SK-N-SH treated with all-trans-retinoic acid at 6 μM for 48 hours (cell line): ENCODE results near the gene GRIK4.

Experiments used
- ARNTL ChIP-seq: fragments of 450-650 bp; formaldehyde crosslinking; IDR thresholded peaks from 2 replicates; pipeline ENCODE4 v1.5.0; 2020; ENCODE audit warnings: low read depth, mild to moderate bottlenecking, moderate library complexity, borderline replicate concordance
- BACH2 ChIP-seq: fragments of 250-450 bp; sonication (Bioruptor Pico); IDR thresholded peaks from 2 replicates; pipeline ENCODE4 v1.9.0; 2021; ENCODE audit warnings: mild to moderate bottlenecking, borderline replicate concordance
- CSDC2 ChIP-seq: fragments of 250-450 bp; sonication (Bioruptor Pico); IDR thresholded peaks from 2 replicates; pipeline ENCODE4 v1.5.0; 2020; ENCODE audit warnings: mild to moderate bottlenecking, moderate library complexity
- GLIS3 ChIP-seq: fragments of 250-450 bp; sonication (Bioruptor Pico); IDR thresholded peaks from 2 replicates; pipeline ENCODE4 v1.5.0; 2020; ENCODE audit warnings: mild to moderate bottlenecking, moderate library complexity
- OSR1 ChIP-seq: fragments of 250-450 bp; sonication (Bioruptor Pico); IDR thresholded peaks from 2 replicates; pipeline ENCODE4 v1.8.0; 2022; ENCODE audit warnings: moderate library complexity, mild to moderate bottlenecking, inconsistent platforms
- RARB ChIP-seq: fragments of 250-450 bp; sonication (Bioruptor Pico); IDR thresholded peaks from 2 replicates; pipeline ENCODE4 v1.8.0; 2021; ENCODE audit warnings: mild to moderate bottlenecking, moderate library complexity
- ZFP3 ChIP-seq: fragments of 250-450 bp; sonication (Bioruptor Pico); IDR thresholded peaks from 2 replicates; pipeline ENCODE4 v1.5.0; 2020; ENCODE audit warnings: mild to moderate bottlenecking, moderate library complexity
- ZFP30 ChIP-seq: fragments of 450-650 bp; formaldehyde crosslinking; IDR thresholded peaks from 2 replicates; pipeline ENCODE4 v1.5.0; 2022; ENCODE audit warnings: mild to moderate bottlenecking, moderate library complexity
- TF ChIP-seq, protein P1 (sequence below): fragments of 250-450 bp; sonication (Bioruptor Pico); IDR thresholded peaks from 2 replicates; pipeline ENCODE4 v1.5.1; 2021; ENCODE audit warnings: mild to moderate bottlenecking, moderate library complexity
- TF ChIP-seq, protein P2 (sequence below): fragments of 250-450 bp; sonication (Bioruptor Pico); IDR thresholded peaks from 2 replicates; pipeline ENCODE4 v1.8.0; 2020; ENCODE audit warnings: mild to moderate bottlenecking, moderate library complexity, borderline replicate concordance
- TF ChIP-seq, protein P3 (sequence below): fragments of 250-450 bp; sonication (Bioruptor Pico); IDR thresholded peaks from 2 replicates; pipeline ENCODE4 v1.8.0; 2021; ENCODE audit warnings: low read depth, mild to moderate bottlenecking, moderate library complexity, borderline replicate concordance
- TF ChIP-seq, protein P4 (sequence below): fragments of 250-450 bp; sonication (Bioruptor Pico); IDR thresholded peaks from 2 replicates; pipeline ENCODE4 v1.5.1; 2020; ENCODE audit warnings: low read depth, mild to moderate bottlenecking, moderate library complexity

DNA sequence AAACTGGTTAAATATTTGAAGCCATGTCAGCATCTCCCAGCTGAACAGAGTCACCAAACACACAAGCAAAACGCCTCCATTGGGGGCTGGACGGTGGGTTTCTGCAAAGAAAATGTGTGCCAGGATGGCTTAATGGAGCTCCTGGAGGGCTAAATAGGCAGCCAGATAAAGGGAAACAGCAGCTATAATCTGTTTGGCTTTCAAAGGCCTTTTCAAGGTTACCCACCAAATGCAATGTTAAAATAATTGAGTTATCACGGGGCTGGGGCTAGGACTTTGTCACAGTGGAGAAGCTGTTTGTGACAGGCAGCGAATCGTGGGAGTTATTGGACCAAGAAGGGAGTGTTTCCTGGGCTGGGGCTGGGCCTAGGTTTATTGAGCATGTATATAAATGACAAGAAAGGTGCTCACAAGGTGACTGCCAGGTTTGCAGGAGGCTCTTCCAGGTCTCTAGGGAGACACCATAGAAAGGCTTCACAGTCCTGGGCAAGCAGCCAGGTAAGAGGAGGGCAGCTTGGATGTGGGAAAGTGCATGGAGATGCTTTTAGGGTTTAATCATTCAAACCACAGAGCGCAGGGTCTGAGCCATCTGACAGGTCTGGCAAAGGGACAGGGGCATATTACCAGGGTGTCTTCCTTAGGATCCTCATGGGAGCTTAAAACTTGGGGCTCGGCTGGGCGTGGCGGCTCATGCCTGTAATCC, 28.3 kb downstream of the GRIK4 start:
- TF ChIP-seq GLIS3 (CRISPR knock-in tag) (no peak), ZFP30 (CRISPR knock-in tag) (no peak), ZFP3 (no peak), ARNTL (CRISPR knock-in tag) (no peak), CSDC2 (CRISPR knock-in tag) (no peak), RARB (CRISPR knock-in tag) (no peak), BACH2 (no peak), OSR1 (CRISPR knock-in tag) (no peak)
- TF ChIP-seq, protein P1, sequence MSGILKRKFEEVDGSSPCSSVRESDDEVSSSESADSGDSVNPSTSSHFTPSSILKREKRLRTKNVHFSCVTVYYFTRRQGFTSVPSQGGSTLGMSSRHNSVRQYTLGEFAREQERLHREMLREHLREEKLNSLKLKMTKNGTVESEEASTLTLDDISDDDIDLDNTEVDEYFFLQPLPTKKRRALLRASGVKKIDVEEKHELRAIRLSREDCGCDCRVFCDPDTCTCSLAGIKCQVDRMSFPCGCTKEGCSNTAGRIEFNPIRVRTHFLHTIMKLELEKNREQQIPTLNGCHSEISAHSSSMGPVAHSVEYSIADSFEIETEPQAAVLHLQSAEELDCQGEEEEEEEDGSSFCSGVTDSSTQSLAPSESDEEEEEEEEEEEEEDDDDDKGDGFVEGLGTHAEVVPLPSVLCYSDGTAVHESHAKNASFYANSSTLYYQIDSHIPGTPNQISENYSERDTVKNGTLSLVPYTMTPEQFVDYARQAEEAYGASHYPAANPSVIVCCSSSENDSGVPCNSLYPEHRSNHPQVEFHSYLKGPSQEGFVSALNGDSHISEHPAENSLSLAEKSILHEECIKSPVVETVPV (CRISPR knock-in tag) = no peak
- TF ChIP-seq, protein P2, sequence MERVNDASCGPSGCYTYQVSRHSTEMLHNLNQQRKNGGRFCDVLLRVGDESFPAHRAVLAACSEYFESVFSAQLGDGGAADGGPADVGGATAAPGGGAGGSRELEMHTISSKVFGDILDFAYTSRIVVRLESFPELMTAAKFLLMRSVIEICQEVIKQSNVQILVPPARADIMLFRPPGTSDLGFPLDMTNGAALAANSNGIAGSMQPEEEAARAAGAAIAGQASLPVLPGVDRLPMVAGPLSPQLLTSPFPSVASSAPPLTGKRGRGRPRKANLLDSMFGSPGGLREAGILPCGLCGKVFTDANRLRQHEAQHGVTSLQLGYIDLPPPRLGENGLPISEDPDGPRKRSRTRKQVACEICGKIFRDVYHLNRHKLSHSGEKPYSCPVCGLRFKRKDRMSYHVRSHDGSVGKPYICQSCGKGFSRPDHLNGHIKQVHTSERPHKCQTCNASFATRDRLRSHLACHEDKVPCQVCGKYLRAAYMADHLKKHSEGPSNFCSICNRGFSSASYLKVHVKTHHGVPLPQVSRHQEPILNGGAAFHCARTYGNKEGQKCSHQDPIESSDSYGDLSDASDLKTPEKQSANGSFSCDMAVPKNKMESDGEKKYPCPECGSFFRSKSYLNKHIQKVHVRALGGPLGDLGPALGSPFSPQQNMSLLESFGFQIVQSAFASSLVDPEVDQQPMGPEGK (CRISPR knock-in tag) = no peak
- TF ChIP-seq, protein P3, sequence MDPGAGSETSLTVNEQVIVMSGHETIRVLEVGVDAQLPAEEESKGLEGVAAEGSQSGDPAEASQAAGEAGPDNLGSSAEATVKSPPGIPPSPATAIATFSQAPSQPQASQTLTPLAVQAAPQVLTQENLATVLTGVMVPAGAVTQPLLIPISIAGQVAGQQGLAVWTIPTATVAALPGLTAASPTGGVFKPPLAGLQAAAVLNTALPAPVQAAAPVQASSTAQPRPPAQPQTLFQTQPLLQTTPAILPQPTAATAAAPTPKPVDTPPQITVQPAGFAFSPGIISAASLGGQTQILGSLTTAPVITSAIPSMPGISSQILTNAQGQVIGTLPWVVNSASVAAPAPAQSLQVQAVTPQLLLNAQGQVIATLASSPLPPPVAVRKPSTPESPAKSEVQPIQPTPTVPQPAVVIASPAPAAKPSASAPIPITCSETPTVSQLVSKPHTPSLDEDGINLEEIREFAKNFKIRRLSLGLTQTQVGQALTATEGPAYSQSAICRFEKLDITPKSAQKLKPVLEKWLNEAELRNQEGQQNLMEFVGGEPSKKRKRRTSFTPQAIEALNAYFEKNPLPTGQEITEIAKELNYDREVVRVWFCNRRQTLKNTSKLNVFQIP (CRISPR knock-in tag) = no peak
- TF ChIP-seq, protein P4, sequence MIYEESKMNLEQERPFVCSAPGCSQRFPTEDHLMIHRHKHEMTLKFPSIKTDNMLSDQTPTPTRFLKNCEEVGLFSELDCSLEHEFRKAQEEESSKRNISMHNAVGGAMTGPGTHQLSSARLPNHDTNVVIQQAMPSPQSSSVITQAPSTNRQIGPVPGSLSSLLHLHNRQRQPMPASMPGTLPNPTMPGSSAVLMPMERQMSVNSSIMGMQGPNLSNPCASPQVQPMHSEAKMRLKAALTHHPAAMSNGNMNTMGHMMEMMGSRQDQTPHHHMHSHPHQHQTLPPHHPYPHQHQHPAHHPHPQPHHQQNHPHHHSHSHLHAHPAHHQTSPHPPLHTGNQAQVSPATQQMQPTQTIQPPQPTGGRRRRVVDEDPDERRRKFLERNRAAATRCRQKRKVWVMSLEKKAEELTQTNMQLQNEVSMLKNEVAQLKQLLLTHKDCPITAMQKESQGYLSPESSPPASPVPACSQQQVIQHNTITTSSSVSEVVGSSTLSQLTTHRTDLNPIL (CRISPR knock-in tag) = no peak
